LoVo (cell line): ENCODE results near the gene HSPA1A.
"Not testable (repeated sequence)": the region's sequence is repeated elsewhere in the genome, so short reads cannot be mapped to it uniquely, and the experiment has no call there.

Experiments used
- DNase-seq: peaks from one replicate; pipeline ENCODE4 v3.0.0-alpha.2; 2016; ENCODE audit warnings: low spot score

HSPA1A gene

DNA sequence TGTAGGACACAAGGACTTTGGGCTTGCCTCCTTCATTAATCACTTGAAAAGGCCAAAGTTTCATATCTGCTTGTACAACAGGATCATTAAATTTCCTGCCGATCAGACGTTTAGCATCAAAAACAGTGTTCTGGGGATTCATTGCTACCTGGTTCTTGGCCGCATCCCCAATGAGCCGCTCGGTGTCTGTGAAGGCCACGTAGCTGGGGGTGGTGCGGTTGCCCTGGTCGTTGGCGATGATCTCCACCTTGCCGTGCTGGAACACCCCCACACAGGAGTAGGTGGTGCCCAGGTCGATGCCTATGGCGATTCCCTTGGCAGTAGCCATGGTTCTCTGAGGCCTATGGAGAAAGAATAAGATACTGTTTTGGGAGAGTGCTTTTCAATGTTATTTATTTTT lies 3.7 kb upstream of the HSPA1A start:
- DNase-seq, result no peak

DNA sequence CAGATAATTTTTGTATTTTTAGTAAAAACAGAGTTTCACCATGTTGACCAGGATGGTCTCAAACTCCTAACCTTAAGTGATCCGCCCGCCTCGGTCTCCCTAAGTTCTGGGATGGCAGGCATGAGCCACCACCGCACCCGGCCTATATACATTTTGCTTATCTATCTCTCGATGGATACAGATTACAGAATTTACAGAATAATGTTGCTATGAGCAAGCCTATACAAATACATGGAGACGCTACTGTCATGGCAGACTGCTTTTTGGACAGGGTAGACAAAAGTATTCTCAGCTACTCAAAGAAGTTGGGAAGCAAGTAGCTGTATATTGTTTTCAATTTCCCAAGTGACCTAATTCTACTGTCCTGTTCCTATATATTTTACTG lies 1.9 kb upstream of the HSPA1A start:
- DNase-seq, result no peak

DNA sequence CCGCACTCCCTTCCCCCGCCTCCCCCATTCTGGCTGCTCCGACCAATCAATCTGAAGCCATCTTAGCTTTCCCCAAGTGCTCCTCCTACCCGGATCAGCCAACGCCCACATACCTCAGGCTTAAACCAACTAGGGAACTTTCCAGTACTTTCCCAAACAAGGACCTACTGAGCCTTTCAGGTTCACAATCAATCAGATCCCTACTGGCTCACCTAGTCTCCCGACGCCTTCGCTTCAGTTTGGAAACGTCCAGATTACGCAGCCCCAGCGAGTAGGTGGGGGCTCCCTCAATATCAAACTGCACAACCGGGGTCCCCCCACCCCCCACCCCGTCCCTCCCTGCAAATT lies 692 bp upstream of the HSPA1A start:
- DNase-seq, result peak; percentile 83

DNA sequence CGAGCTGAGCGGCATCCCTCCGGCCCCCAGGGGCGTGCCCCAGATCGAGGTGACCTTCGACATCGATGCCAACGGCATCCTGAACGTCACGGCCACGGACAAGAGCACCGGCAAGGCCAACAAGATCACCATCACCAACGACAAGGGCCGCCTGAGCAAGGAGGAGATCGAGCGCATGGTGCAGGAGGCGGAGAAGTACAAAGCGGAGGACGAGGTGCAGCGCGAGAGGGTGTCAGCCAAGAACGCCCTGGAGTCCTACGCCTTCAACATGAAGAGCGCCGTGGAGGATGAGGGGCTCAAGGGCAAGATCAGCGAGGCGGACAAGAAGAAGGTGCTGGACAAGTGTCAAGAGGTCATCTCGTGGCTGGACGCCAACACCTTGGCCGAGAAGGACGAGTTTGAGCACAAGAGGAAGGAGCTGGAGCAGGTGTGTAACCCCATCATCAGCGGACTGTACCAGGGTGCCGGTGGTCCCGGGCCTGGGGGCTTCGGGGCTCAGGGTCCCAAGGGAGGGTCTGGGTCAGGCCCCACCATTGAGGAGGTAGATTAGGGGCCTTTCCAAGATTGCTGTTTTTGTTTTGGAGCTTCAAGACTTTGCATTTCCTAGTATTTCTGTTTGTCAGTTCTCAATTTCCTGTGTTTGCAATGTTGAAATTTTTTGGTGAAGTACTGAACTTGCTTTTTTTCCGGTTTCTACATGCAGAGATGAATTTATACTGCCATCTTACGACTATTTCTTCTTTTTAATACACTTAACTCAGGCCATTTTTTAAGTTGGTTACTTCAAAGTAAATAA lies 2.0 kb downstream of the HSPA1A start:
- not testable (repeated sequence) for DNase-seq

DNA sequence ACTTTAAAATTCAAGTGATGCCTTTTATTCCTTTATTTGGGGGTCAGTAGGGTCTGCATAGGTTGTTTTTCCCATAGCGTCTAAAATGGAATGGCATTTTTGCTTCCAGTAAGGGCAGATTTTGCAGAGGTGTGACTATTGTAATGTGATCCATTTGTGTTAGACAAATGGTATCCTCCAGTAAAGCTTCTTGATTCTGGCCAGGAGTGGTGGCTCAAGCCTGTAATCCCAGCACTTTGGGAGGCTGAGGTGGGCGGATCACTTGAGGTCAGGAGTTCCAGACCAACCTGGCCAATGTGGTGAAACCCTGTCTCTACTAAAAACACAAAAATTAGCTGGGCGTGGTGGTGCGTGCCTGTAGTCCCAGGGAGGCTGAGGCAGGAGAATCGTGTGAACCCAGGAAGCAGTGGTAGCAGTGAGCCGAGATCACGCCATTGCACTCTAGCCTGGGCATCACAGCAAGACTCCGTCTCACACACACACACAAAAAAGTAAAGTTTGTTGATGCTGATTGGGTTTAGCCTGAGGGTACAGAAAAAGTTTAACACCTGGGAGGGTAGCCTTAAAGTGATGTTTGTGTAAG lies 2.7 kb downstream of the HSPA1A start:
- not testable (repeated sequence) for DNase-seq

DNA sequence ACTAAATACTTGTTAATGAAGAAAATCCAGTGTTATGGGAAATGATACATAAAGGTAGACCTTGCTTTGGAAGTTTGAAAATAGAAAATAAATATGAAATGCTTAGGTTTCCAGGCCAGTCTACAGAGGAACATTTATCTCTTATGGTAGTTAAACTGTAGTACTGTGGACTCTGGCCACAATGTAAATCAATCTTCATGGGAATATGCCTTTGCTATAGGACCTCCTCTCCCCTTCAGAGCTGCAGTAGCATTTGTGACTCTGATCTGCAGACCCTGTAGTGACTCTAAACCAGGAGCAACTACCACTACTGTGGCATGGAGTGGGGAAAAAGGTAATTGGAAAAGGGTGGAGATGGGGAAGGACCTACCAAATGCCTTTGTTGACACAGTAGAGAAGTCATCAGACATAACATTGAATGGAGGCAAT lies 4.5 kb downstream of the HSPA1A start:
- DNase-seq, result no peak

DNA sequence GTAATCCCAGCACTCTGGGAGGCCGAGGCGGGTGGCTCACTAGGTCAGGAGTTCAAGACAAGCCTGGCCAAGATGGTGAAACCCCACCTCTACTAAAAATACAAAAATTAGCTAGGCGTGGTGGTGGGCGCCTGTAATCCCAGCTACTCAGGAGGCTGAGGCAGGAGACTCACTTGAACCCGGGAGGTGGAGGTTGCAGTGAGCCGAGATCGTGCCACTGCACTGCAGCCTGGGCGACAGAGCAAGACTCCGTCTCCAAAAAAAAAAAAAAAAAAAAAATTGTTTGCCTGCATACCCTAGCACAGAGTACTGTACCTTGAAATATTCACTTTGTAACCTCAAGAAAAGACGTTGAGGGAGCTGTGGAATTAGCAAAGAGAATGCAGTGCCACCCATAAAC lies 5.1 kb downstream of the HSPA1A start:
- DNase-seq, result not testable (repeated sequence)

DNA sequence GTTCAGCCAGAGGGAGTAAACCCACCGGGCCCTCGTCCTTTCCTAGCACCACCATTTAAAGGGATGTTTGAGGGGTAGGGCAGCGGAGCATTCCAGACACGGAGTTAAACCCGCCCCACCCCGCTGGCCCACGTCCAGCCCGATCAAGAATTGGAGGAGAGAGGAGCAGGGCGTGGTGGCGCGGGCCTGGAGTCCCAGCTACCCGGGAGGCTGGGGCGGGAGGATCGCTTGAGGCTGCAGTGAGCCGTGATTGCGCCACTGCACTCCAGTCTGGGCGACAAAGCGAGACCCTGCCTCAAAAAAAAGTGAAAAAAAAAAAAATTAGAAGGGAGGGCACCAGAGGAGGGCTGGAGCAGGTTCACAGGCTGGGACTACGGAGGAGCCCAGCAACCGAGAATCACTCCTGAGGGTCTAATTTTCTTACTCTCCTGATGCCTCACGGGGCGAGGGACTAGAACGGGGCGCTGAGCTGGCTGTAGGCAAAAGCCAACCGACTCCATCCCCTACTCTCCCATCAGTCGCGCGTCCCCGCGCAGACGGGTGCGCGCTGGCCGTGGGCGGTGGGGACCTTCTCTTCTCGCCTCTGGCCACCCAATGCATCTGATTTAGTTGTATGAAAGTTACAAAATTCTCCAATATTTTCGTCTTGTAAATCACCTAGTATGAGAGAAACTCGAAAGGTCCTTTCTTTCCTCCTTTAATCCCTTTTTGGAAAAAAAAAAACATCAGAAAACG lies 6.1 kb downstream of the HSPA1A start:
- no peak for DNase-seq

DNA sequence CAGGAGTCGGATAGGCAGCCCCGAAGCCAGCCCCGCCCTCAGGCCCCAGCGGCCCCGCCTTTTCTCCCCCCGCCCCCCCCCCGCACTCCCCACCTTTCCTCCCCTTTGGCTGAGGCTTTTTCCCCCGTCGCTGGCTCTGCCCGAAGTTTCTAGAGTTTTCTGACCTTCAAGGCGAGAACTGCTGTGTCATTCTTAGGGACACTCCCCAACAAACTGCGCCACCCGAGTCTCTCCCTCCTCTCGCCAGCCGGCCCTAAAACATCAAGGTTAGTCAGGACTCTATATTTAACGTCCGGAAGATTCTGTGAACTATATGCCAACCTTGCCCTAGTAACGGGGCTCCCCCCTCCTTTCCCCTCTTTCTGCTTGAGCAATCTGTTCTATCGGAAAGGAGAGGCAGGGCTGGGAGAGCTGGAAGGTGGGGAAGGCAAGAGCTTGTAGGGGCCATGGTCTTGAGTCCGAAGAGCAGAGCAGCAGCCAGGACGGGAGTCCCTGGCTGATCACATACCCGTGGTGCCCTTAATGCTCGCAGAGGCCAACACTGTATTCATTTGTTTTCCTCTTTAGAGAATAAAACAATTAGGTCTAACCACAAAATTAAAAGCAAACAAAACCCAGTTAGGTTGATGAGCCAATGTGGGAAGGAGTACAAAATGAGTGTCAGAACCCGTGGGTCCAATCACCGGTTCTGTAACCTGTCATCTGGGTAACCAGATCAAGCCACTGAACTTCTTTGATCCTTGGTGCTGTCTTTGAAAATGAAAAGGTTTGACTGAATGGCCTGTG lies 6.9 kb downstream of the HSPA1A start:
- DNase-seq, result peak; percentile 62

DNA sequence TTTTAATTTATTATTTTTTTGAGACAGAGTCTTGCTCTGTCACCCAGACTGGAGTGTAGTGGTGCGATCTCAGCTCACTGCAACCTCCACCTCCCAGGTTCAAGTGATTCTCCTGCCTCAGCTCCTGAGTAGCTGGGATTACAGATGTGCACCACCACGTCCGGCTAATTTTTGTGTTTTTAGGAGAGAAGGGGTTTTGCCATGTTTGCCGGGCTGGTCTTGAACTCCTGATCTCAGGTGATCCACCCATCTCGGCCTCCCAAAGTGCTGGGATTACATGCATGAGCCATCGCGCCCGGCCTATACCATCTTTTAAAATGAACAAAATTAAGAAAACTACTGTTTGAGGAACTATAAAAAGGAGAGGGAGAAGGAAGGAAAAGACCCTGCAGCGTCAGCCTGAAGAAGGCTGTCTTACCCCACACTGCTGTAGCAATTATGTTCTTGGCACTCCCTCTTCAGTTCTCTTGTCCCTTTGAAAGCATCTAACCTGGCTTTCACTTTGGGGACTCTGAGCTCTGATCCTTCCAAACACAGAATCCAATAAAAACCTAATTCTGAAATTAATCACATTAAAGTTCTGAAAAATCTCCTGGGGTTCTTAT lies 8.4 kb downstream of the HSPA1A start:
- DNase-seq, result not testable (repeated sequence)

DNA sequence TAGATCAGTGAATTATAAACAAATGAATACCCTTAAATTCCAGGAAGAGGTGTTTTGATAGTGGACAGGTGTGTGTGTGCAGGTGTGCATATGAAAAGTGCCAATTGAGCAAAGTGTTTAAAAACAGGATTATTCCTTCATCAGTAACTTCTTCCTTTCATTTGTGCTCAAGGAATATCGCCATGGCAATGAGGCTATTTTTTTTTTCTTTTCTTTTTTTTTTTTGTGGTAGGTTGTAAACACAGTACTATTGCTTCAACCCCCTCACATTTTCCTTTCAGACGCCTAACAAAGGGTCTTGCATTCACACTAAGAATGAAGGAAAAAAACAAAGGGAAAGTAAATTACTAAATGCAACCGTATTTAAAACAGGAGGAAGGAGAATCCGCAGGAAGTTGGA lies 10.2 kb downstream of the HSPA1A start:
- no peak for DNase-seq

DNA sequence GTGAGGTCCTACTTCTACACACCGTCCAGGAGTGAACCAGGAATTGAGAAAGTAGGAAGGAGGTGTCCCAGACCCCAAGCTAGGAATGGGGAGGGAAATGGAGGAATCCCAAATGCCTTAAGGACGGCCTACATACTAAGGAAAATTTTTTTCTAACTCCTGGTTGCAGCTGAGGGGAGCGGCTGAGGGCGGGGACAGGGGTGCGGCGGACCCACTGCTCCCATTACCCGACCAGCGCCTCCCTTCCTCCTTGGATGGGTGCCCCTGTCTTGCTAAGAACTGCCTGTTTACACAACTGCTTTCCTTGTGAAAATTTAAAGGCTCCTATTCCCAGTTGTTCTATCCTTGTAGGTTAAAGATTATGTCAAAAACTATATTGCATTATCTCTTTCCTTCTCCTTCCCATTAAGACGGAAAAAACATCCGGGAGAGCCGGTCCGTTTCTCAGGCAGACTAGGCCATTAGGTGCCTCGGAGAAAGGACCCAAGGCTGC lies 11.5 kb downstream of the HSPA1A start:
- peak; percentile 85 for DNase-seq

DNA sequence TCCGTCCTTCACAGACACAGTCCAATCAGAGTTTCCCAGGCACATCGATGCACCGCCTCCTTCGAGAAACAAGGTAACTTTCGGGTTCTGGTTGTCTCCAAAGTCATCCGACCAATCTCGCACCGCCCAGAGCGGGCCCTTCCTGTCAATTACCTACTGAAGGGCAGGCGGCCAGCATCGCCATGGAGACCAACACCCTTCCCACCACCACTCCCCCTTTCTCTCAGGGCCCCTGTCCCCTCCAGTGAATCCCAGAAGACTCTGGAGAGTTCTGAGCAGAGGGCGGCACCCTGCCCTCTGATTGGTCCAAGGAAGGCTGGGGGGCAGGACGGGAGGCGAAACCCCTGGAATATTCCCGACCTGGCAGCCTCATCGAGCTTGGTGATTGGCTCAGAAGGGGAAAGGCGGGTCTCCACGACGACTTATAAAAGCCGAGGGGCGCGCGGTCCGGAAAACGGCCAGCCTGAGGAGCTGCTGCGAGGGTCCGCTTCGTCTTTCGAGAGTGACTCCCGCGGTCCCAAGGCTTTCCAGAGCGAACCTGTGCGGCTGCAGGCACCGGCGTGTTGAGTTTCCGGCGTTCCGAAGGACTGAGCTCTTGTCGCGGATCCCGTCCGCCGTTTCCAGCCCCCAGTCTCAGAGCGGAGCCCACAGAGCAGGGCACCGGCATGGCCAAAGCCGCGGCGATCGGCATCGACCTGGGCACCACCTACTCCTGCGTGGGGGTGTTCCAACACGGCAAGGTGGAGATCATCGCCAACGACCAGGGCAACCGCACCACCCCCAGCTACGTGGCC lies 12.1 kb downstream of the HSPA1A start, which contains the start of gene HSPA1B:
Gene HSPA1B, plus strand, starts transcription at position 453 of the 794 bp plus-strand sequence. Its CDS starts 213 bp downstream, at position 666.
- DNase-seq, result peak; percentile 98

DNA sequence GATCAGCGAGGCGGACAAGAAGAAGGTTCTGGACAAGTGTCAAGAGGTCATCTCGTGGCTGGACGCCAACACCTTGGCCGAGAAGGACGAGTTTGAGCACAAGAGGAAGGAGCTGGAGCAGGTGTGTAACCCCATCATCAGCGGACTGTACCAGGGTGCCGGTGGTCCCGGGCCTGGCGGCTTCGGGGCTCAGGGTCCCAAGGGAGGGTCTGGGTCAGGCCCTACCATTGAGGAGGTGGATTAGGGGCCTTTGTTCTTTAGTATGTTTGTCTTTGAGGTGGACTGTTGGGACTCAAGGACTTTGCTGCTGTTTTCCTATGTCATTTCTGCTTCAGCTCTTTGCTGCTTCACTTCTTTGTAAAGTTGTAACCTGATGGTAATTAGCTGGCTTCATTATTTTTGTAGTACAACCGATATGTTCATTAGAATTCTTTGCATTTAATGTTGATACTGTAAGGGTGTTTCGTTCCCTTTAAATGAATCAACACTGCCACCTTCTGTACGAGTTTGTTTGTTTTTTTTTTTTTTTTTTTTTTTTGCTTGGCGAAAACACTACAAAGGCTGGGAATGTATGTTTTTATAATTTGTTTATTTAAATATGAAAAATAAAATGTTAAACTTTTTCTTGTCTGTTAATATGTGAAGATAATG lies 14.4 kb downstream of the HSPA1A start:
- no peak for DNase-seq

DNA sequence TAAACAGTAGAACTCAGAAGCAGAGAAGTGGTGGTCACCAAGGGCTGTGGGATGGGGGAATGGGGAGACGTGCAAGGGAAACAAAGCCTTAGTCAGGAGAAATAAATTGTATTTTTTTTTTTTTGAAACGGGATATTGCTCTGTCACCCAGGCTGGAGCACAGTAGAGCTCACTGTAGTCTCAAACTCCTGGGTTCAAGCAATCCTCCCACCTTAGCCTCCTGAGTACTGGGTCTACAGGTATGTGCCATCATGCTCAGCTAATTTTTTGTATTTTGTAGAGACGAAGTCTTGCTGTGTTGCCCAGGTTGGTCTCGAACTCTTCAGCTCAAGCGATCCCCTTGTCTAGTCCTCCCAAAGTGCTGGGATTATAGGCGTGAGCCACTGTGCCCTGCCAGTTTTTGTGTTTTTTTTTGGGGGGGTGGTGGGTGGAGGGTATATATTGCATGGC lies 15.6 kb downstream of the HSPA1A start:
- no peak for DNase-seq

DNA sequence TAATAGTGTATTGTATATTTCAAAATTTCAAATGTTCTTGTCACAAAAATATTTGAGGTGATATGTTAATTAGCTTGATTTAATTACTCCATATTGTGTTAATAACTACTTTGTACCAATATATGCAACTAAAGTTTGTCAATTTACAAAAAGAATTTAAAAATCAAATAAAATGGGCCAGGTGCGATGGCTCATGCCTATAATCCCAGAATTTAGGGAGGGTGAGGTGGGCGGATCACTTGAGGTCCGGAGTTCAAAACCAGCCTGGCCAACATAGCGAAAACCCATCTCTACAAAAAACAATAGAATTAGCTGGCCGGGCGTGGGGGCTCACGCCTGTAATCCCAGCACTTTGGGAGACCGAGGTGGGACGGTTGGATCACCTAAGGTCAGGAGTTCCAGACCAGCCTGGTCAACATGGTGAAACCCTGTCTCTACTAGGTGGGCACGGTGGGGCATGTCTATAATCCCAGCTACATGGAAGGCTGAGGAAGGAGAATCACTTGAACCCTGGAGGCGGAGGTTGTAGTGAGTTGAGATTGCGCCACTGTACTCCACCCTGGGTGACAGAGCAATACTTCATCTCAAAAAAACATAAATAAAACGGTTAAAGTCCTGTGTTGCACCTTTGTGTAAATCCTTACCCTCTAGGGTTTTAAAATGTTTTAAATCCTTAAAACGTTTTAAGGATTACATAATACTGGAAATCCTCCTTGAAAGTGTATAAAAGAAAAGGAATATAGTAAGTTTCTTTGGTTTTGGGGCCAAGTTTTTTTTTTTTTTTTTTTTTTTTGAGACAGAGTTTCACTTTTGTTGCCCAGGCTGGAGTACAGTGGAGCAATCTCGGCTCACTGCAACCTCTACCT lies 16.2 kb downstream of the HSPA1A start:
- DNase-seq, result no peak

DNA sequence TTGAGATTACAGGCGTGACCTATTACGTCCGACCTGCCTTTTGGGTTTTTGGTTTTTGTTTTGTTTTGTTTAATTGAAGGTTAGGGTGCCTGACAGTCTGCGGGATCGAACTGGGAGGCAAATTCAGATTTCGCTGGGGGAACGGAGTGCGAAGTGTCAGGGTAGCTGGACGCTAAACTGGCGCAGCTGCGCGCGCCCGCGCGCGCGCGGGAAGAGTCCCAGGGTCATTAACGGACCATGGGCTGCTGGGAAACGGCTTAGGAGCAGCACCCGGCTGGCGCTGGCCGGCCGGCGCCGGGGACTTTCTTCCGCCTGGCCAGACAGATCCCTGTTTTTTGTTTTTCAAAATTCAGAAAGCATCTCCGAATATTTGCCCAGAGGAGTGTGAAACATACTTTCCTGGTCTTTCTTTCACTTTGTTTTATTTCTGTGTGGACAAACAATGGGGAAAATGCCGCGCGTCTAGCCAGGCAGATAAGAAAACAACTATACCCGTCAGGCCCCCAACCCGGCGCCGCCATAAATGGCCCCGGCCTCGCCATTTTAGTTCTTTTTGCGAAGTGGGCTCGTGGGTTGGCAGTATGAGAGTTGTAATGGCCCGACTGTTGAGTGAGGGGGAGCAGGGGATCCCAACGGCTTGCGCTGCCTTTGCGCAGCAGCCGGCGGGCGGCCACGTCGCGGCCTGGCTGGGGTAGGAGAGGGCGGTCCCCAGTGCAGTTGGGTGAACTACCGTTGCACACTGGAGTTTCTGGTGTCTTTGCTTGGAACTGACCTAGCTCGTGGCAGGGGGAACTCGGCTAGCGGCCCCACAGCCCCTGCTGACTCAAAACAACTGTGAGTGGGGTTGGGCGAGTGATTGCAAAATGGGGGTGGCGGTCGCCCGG lies 19.3 kb downstream of the HSPA1A start:
- peak; percentile 91 for DNase-seq

DNA sequence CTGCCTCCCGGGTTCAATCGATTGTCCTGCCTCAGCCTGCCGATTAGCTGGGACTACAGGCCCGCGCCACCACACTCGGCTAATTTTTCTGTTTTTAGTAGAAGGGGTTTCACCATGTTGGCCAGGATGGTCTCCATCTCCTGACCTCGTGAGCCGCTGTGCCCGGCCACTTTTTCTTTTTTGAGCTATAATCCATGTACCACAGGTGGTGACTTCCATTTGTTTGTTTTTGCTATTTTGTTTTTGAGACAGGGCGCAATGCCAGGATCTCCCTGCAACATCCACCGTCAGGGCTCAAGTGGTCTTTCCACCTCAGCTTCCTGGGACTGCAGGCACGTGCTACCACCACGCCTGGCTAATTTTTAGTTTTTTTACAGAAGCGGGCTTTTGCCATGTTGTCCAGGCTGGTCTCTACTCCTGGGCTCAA lies 20.7 kb downstream of the HSPA1A start:
- no peak for DNase-seq
